Endodermal cell (in vitro differentiated cells): ENCODE data around the gene STXBP5. TPM values are rescaled to one million over a fixed set of nuclear protein-coding genes. Genes with fewer than 3 reads are reported as not detected.

ENCODE experiments used
- DNase-seq: peaks from one replicate; pipeline ENCODE4 v3.0.0-alpha.2; 2017
- H3K27ac ChIP-seq: 2 replicates; pipeline ENCODE4 v1.5.1; 2013; ENCODE audit warnings: mild to moderate bottlenecking, low read depth, low read length, moderate library complexity
- H3K27me3 ChIP-seq: 2 replicates; pipeline ENCODE4 v1.6.1; 2013; ENCODE audit warnings: mild to moderate bottlenecking, low read length, moderate library complexity; ENCODE audit not compliant: insufficient read depth, control insufficient read depth, poor library complexity, severe bottlenecking
- H3K36me3 ChIP-seq: 2 replicates; pipeline ENCODE4 v1.7.0; 2013; ENCODE audit warnings: mild to moderate bottlenecking, low read length, moderate library complexity; ENCODE audit not compliant: control insufficient read depth, insufficient read depth
- H3K4me1 ChIP-seq: one replicate; pipeline ENCODE4 v1.7.0; 2013; ENCODE audit warnings: low read length; ENCODE audit not compliant: control insufficient read depth, insufficient read depth
- H3K4me3 ChIP-seq: 2 replicates; pipeline ENCODE4 v1.5.1; 2013; ENCODE audit warnings: mild to moderate bottlenecking, low read length, moderate library complexity
- H3K9ac ChIP-seq: 2 replicates; pipeline ENCODE4 v1.6.1; 2013; ENCODE audit warnings: mild to moderate bottlenecking, low read length, moderate library complexity; ENCODE audit not compliant: poor library complexity, severe bottlenecking; ENCODE audit errors: extremely low read depth
- H3K9me3 ChIP-seq: 2 replicates; pipeline ENCODE4 v1.6.1; 2013; ENCODE audit warnings: mild to moderate bottlenecking, low read length, moderate library complexity; ENCODE audit not compliant: control insufficient read depth
- H3K27ac Mint-ChIP-seq: 2 replicates; pipeline ENCODE4 v1.8.0; 2020; ENCODE audit warnings: mixed read lengths
- H3K27me3 Mint-ChIP-seq: 2 replicates; pipeline ENCODE4 v1.8.0; 2021; ENCODE audit warnings: mild to moderate bottlenecking, mixed read lengths; ENCODE audit not compliant: insufficient read depth
- H3K36me3 Mint-ChIP-seq: 2 replicates; pipeline ENCODE4 v1.8.0; 2020; ENCODE audit warnings: low read depth, mixed read lengths
- H3K4me1 Mint-ChIP-seq: 2 replicates; pipeline ENCODE4 v1.8.0; 2020; ENCODE audit warnings: mixed read lengths
- H3K4me3 Mint-ChIP-seq: 2 replicates; pipeline ENCODE4 v1.8.0; 2020; ENCODE audit warnings: mild to moderate bottlenecking, moderate library complexity, mixed read lengths
- H3K9me3 Mint-ChIP-seq: 2 replicates; pipeline ENCODE4 v1.8.0; 2020; ENCODE audit warnings: mild to moderate bottlenecking, mixed read lengths
- CTCF ChIP-seq: fragments of 200-600 bp; sonication (generic); conservative IDR thresholded peaks from 2 replicates; pipeline ENCODE4 v1.5.0; 2021; ENCODE audit warnings: antibody characterized with exemption, mild to moderate bottlenecking
- WGBS, 2 experiments: methylation state at CpG; one replicate each; pipeline versions ENCODE4 v1.1.5 to v1.1.7; 2013; ENCODE audit warnings: missing lambda C conversion rate in 2 of 2, mixed read lengths in 1 of 2; ENCODE audit not compliant: insufficient coverage in 1 of 2, insufficient read length in 1 of 2; 5-methylcytosine and 5-hydroxymethylcytosine counted together
- total RNA-seq, 2 donors: library from RNA; stranded (reverse); fragmentation: NEBNext Ultra II Directional in 1 of 2; extraction: Animal tissue kit (Norgen Biotek cat#: 25700) in 1 of 2; gene quantifications; 2 replicates in 1 of 2; 3 replicates in 1 of 2; pipeline ENCODE4 v1.2.1, GENCODE V29; 2021

STXBP5 gene
- total RNA-seq, 2 donors from 2014 or later = 19.2 to 25.2 TPM

DNA sequence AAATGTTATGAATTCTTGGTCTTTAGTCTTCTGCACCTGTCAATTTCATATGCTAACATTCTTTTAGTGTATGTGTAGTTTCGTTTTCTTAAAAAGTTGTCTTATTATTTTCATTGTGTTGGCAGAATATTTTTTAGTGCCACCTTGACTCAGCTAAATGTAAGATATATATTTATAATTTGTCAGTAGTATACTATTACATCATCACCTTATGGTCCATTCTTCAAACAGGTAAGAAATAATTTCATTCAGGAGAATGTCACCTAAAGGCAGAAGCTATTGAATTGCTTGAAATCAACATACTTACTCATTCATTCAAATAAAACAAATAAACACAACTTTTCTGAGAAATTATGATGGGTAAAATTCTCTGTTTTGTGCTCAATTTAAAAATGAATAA is 3.5 kb upstream of the STXBP5 start:
- peaks cover 3% of the 10 kb centered on the region for H3K4me1 ChIP-seq
- Mint-ChIP-seq H3K4me1 (peaks cover 14% of the 10 kb centered on the region), H3K27ac (no peak overlapping the region), H3K27me3 (no peaks in the 10 kb centered on the region), H3K36me3 (no peaks in the 10 kb centered on the region), H3K4me3 (no peak overlapping the region), H3K9me3 (no peaks in the 10 kb centered on the region)
- WGBS, 2 experiments = 88% methylated on average over 1 of the region's 1 CpG; no CpG with 5 or more reads in 1 of the 2 experiments
- no peaks in the 10 kb centered on the region for H3K36me3 ChIP-seq
- H3K27ac ChIP-seq = no peak overlapping the region
- no peaks in the 10 kb centered on the region for H3K9me3 ChIP-seq
- no peak overlapping the region for H3K4me3 ChIP-seq
- no peaks in the 10 kb centered on the region for H3K27me3 ChIP-seq
- no peak for TF ChIP-seq CTCF
- no peak overlapping the region for H3K9ac ChIP-seq
- no peak for DNase-seq

DNA sequence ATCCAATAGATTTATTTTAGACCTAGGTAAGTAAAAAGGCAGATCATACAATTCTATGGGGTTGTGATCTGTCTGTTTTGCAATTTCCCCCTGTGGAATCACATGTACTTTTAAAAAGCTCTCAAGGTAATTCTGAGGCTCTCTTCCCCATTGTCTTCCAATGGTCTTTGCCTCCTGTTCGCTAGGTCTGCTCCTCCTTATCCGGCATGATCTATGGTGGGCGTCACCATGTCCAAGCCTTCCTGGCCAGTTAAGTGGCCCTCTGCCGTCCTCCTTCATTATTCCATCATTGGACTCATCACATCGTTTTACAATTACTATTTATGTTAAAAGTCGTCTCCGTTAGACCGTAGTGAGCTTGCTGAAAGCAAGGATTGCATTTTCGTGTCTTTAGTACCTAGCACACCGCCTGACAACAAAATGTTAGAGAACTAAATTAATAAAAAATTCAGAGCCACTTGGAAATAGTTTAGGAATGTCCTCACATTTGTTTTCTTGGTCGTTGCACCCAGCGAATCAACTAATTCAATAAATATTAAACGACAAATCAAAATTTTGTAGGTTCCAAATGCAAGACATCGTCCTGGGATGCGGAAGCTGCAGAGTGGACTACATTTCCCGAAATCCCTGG is 2.2 kb upstream of the STXBP5 start:
- no peaks in the 10 kb centered on the region for H3K27me3 Mint-ChIP-seq
- Histone ChIP-seq H3K4me1 (no peaks in the 10 kb centered on the region), H3K4me3 (peak overlapping the region; percentile 98), H3K9me3 (no peaks in the 10 kb centered on the region), H3K36me3 (no peaks in the 10 kb centered on the region), H3K9ac (no peak overlapping the region), H3K27ac (no peak overlapping the region), H3K27me3 (no peaks in the 10 kb centered on the region)
- DNase-seq = peak; percentile 68
- TF ChIP-seq CTCF = peak; percentile 32
- WGBS, 2 experiments = 34 to 36% methylated on average over 15 to 16 of the region's 16 CpGs
- H3K9me3 Mint-ChIP-seq = no peaks in the 10 kb centered on the region
- H3K27ac Mint-ChIP-seq = peak overlapping the region; percentile 86
- H3K4me1 Mint-ChIP-seq = peaks cover 13% of the 10 kb centered on the region
- H3K36me3 Mint-ChIP-seq = no peaks in the 10 kb centered on the region
- peak overlapping the region; percentile 82 for H3K4me3 Mint-ChIP-seq

- no peaks in the 10 kb centered on the region for H3K27me3 ChIP-seq
- no peaks in the 10 kb centered on the region for H3K27me3 Mint-ChIP-seq
- H3K36me3 Mint-ChIP-seq = no peaks in the 10 kb centered on the region
- H3K4me3 Mint-ChIP-seq = peak overlapping the region; percentile 82
- 0% methylated on average over 29 to 40 of the region's 40 CpGs for WGBS, 2 experiments
- no peak for TF ChIP-seq CTCF
- H3K4me1 Mint-ChIP-seq = peaks cover 19% of the 10 kb centered on the region
- no peaks in the 10 kb centered on the region for H3K4me1 ChIP-seq
- H3K4me3 ChIP-seq = peak overlapping the region; percentile 98
- H3K27ac Mint-ChIP-seq = peak overlapping the region; percentile 89
- no peaks in the 10 kb centered on the region for H3K36me3 ChIP-seq
- no peaks in the 10 kb centered on the region for H3K9me3 ChIP-seq
- H3K9me3 Mint-ChIP-seq = no peaks in the 10 kb centered on the region
- H3K27ac ChIP-seq = peak overlapping the region; percentile 85
- peak overlapping the region; percentile 51 for H3K9ac ChIP-seq
- peak; percentile 90 for DNase-seq
These were observed 1.5 kb upstream of the STXBP5 start for GRCh38 chr6:147202516-147203310.
